HepG2 (cell line): ENCODE results near the gene GADD45A. TPM values are rescaled to one million over a fixed set of nuclear protein-coding genes. Genes with fewer than 3 reads are reported as not detected.

Experiments
- ATAC-seq: fragments of 200-7000 bp; cut with Tn5 transposase; 3 replicates; pipeline ENCODE4 v1.9.1; 2020; ENCODE audit warnings: mild to moderate bottlenecking, moderate library complexity
- BruUV-seq: library from RNA; stranded (reverse); fragments of 400-500 nt; replicated peaks from 2 replicates; lab custom pipeline; 2021; lab: Mats Ljungman, UMichigan
- CTCF ChIA-PET: fragments of 300-600 bp; formaldehyde crosslinking; extraction: SDS; loops from one replicate; lab custom pipeline; 2021; ENCODE audit warnings: low total read pairs, inconsistent platforms, low intra/inter-chr PET ratio; lab: Yijun Ruan, JAX
- POLR2A ChIA-PET: fragments of 350-600 bp; sonication (Branson Sonifier 250); formaldehyde crosslinking; loops from one replicate; lab custom pipeline; 2020; ENCODE audit warnings: antibody characterized with exemption, inconsistent platforms; lab: Yijun Ruan, JAX
- DNase-seq: peaks from one replicate; pipeline ENCODE4 v3.0.0-alpha.2; 2015; ENCODE audit warnings: low spot score
- FAIRE-seq: peaks from 3 replicates; lab custom pipeline; 2011; peaks lifted over from hg19 to GRCh38; lab: Jason Lieb, UNC
- H2AFZ ChIP-seq: one replicate; pipeline ENCODE4 v1.6.1; 2011; ENCODE audit warnings: low read length, inconsistent platforms
- H3K27ac ChIP-seq: fragments of 300-600 bp; 3 replicates; pipeline ENCODE4 v1.8.0; 2011; ENCODE audit warnings: mixed run types, mild to moderate bottlenecking, mixed read lengths, low read length, inconsistent platforms; ENCODE audit not compliant: insufficient read depth; ENCODE audit errors: extremely low read length
- H3K27me3 ChIP-seq, 2 experiments: fragments of 200-600 bp in 1 of 2; 2 replicates in 1 of 2; 3 replicates in 1 of 2; pipeline versions ENCODE4 v1.6.0 to v1.8.0; 2011; ENCODE audit warnings: low read length in 2 of 2, mild to moderate bottlenecking in 2 of 2, moderate library complexity in 2 of 2, inconsistent platforms in 1 of 2; ENCODE audit not compliant: insufficient read depth in 2 of 2, control insufficient read depth in 1 of 2
- H3K36me3 ChIP-seq, 2 experiments: fragments of 200-600 bp in 1 of 2; replicated peaks in 1 of 2; 2 replicates in 1 of 2; 3 replicates in 1 of 2; pipeline versions ENCODE4 v1.5.1 to v1.8.0; 2011; ENCODE audit warnings: low read length in 2 of 2, inconsistent platforms in 1 of 2; ENCODE audit not compliant: insufficient read depth in 2 of 2, control insufficient read depth in 1 of 2
- H3K4me1 ChIP-seq: 2 replicates; pipeline ENCODE4 v1.5.1; 2012; ENCODE audit warnings: low read length, inconsistent platforms; ENCODE audit not compliant: insufficient read depth
- H3K4me2 ChIP-seq: 2 replicates; pipeline ENCODE4 v1.6.0; 2011; ENCODE audit warnings: low read depth, low read length, inconsistent platforms
- H3K4me3 ChIP-seq, 3 experiments: fragments of 200-600 bp in 1 of 3; sonication (generic), shearing (Covaris generic) in 1 of 3; replicated peaks in 1 of 3; 2 replicates each; pipeline ENCODE4 v1.5.1; 2011 to 2016; ENCODE audit warnings: low read length in 3 of 3, inconsistent platforms in 2 of 3, low read depth in 2 of 3, mild to moderate bottlenecking in 2 of 3, control low read depth in 1 of 3, mixed read lengths in 1 of 3; ENCODE audit not compliant: insufficient read depth in 1 of 3
- H3K79me2 ChIP-seq: one replicate; pipeline ENCODE4 v1.6.1; 2011; ENCODE audit warnings: low read length, inconsistent platforms; ENCODE audit not compliant: insufficient read depth
- H3K9ac ChIP-seq: 2 replicates; pipeline ENCODE4 v1.6.0; 2011; ENCODE audit warnings: mild to moderate bottlenecking, low read depth, low read length, inconsistent platforms; ENCODE audit not compliant: insufficient read depth
- H3K9me3 ChIP-seq: 2 replicates; pipeline ENCODE4 v1.5.1; 2012; ENCODE audit warnings: mild to moderate bottlenecking, low read length
- H4K20me1 ChIP-seq: 2 replicates; pipeline ENCODE4 v1.6.0; 2011; ENCODE audit warnings: inconsistent platforms, mild to moderate bottlenecking, low read length, moderate library complexity; ENCODE audit not compliant: insufficient read depth
- FOXK1 ChIP-seq: sonication (generic); formaldehyde crosslinking; IDR thresholded peaks from 2 replicates; pipeline ENCODE4 v1.4.0; 2020; ENCODE audit warnings: low read depth, missing genetic modification reagents, borderline replicate concordance
- HNRNPUL1 ChIP-seq: fragments of 200-400 bp; formaldehyde crosslinking; IDR thresholded peaks from 2 replicates; pipeline ENCODE4 v1.6.1; 2017; ENCODE audit warnings: low read depth, mild to moderate bottlenecking, low read length, moderate library complexity
- MAFK ChIP-seq, 2 experiments: IDR thresholded peaks in 1 of 2; conservative IDR thresholded peaks in 1 of 2; 2 replicates each; pipeline ENCODE4 v1.6.1; 2011; ENCODE audit warnings: improper control_type of control experiment in 2 of 2, low read length in 2 of 2
- MZF1 ChIP-seq: sonication (generic); formaldehyde crosslinking; IDR thresholded peaks from 2 replicates; pipeline ENCODE4 v1.8.1; 2023; ENCODE audit warnings: mild to moderate bottlenecking, missing genetic modification reagents, borderline replicate concordance
- NFE2 ChIP-seq: sonication (generic); formaldehyde crosslinking; IDR thresholded peaks from 2 replicates; pipeline ENCODE4 v1.4.0; 2020; ENCODE audit warnings: missing genetic modification reagents
- PCBP1 ChIP-seq: fragments of 200-400 bp; formaldehyde crosslinking; IDR thresholded peaks from 2 replicates; pipeline ENCODE4 v1.6.1; 2017; ENCODE audit warnings: mild to moderate bottlenecking, low read depth, low read length, borderline replicate concordance
- ZNF256 ChIP-seq: sonication (generic); formaldehyde crosslinking; conservative IDR thresholded peaks from 2 replicates; pipeline ENCODE4 v1.4.0; 2020; ENCODE audit warnings: missing genetic modification reagents
- ZNF354B ChIP-seq: sonication (generic); formaldehyde crosslinking; IDR thresholded peaks from 2 replicates; pipeline ENCODE4 v1.8.0; 2022; ENCODE audit warnings: mild to moderate bottlenecking, missing genetic modification reagents
- ZNF850 ChIP-seq: sonication (generic); formaldehyde crosslinking; conservative IDR thresholded peaks from 2 replicates; pipeline ENCODE4 v1.9.0; 2021; ENCODE audit warnings: mild to moderate bottlenecking, missing genetic modification reagents
- ZSCAN20 ChIP-seq: sonication (generic); formaldehyde crosslinking; IDR thresholded peaks from 2 replicates; pipeline ENCODE4 v1.4.0; 2020; ENCODE audit warnings: missing genetic modification reagents, mild to moderate bottlenecking, borderline replicate concordance
- WGBS: methylation state at CpG from one replicate; pipeline ENCODE4 v1.1.6; 2017; ENCODE audit warnings: low lambda C conversion rate; 5-methylcytosine and 5-hydroxymethylcytosine counted together
- in situ Hi-C: cut with HindIII; loops from 2 replicates; pipeline ENCODE4 v1.10.0; 2017; ENCODE audit warnings: low pct_unique_long_range_greater_than_20kb; ENCODE audit not compliant: extremely low pct_ligation_motif_present
- intact Hi-C: fragments of 100-400 bp; cut with micrococcal nuclease; formaldehyde crosslinking; loops from one replicate; pipeline ENCODE4 v1.10.0; 2022; ENCODE audit not compliant: unreplicated experiment
- polyA plus RNA-seq, 8 experiments: library from polyadenylated mRNA; depleted of rRNA in 3 of 8; stranded (reverse) in 7 of 8; unstranded in 1 of 8; fragments of >200 nt; fragmentation: Illumina TruSeq in 4 of 8; extraction: Trizol in 4 of 8; gene quantifications; 2 replicates each; pipeline versions ENCODE4 v1.2.1 to v1.2.3, GENCODE V29; 2011 to 2016; ENCODE audit warnings: low read depth in 4 of 8, missing spikeins in 1 of 8, mixed read lengths in 1 of 8; ENCODE audit not compliant: insufficient read depth in 1 of 8
- total RNA-seq, 5 experiments: library from RNA; depleted of rRNA; stranded (reverse); fragments of >200 nt; fragmentation: Illumina TruSeq; extraction: Trizol; gene quantifications; 2 replicates each; pipeline ENCODE4 v1.2.3, GENCODE V29; 2016; ENCODE audit warnings: low read depth in 1 of 5
- TF ChIP-seq, protein P1 (sequence below): sonication (generic); formaldehyde crosslinking; IDR thresholded peaks from 2 replicates; pipeline ENCODE4 v1.4.0; 2020; ENCODE audit warnings: mild to moderate bottlenecking, missing genetic modification reagents
- TF ChIP-seq, protein P2 (sequence below): fragments of 450-650 bp; IDR thresholded peaks from 2 replicates; pipeline ENCODE4 v1.6.1; 2017; ENCODE audit warnings: mild to moderate bottlenecking
- TF ChIP-seq, protein P3 (sequence below): sonication (generic); formaldehyde crosslinking; conservative IDR thresholded peaks from 2 replicates; pipeline ENCODE4 v1.4.0; 2020; ENCODE audit warnings: missing genetic modification reagents
- TF ChIP-seq, protein P4 (sequence below), 2 experiments: sonication (generic) in 1 of 2; formaldehyde crosslinking in 1 of 2; IDR thresholded peaks; 2 replicates each; pipeline versions ENCODE4 v1.5.1 to v1.6.1; 2011 to 2020; ENCODE audit warnings: borderline replicate concordance in 1 of 2, low read depth in 1 of 2, low read length in 1 of 2, mild to moderate bottlenecking in 1 of 2, missing genetic modification reagents in 1 of 2, moderate library complexity in 1 of 2

GADD45A gene
- total and polyA plus RNA-seq, 2 of the 13 experiments (the other 11 are each of a cell fraction or from before 2014, with no cell fraction given): 33.2 to 46.2 TPM

DNA sequence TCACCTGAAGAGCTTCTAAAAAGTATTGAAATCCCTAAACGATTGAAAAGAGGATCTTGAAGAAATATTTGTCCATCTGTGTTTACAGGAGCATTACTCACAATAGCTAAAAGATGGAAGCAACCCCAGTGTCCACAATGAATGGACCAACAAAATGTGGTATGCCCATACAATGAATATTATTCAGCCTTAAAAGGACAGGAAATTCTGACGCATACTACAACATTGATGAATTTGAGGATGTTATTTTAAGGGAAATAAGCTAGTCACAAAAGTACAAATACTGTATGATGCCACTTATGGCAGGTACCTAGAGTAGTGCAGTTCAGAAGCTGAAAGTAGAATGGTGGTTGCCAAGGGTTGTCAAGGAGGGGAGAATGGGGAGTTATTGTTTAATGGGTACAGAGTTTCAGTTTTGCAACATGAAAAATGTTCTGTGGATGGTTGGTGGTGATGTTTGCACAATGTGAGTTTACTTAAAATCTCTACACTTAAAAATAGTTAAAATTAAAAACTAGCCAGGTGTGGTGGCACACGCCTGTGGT lies 37.1 kb upstream of the GADD45A start:
- H3K4me2 ChIP-seq: no peak overlapping the region
- no peaks in the 10 kb centered on the region for H3K36me3 ChIP-seq
- peaks cover 44% of the 10 kb centered on the region for H3K4me1 ChIP-seq
- ATAC-seq: no peak
- H3K4me3 ChIP-seq: no peak overlapping the region
- in situ Hi-C loops (no loop called here), intact Hi-C loops (loop anchor here (5.0 kb wide), 2 partner anchors 34 to 111 kb away; no protein-coding TSS in a partner anchor)
- no peaks in the 10 kb centered on the region for H3K79me2 ChIP-seq
- H3K9me3 ChIP-seq: no peaks in the 10 kb centered on the region
- no peak overlapping the region for H3K27ac ChIP-seq
- TF ChIP-seq ZNF354B (CRISPR knock-in tag) (no peak), ZNF850 (CRISPR knock-in tag) (no peak), ZSCAN20 (CRISPR knock-in tag) (no peak), PCBP1 (no peak), ZNF256 (CRISPR knock-in tag) (no peak), HNRNPUL1 (no peak), MAFK (conservative IDR thresholded peaks at IDR 0.05 in 1 of 2, IDR thresholded peaks at IDR 0.05 in 1 of 2; ENCODE audit: low read length in 2 of 2) (no peak), NFE2 (no peak), MZF1 (CRISPR knock-in tag) (no peak), FOXK1 (CRISPR knock-in tag) (no peak)
- TF ChIP-seq, protein P1, sequence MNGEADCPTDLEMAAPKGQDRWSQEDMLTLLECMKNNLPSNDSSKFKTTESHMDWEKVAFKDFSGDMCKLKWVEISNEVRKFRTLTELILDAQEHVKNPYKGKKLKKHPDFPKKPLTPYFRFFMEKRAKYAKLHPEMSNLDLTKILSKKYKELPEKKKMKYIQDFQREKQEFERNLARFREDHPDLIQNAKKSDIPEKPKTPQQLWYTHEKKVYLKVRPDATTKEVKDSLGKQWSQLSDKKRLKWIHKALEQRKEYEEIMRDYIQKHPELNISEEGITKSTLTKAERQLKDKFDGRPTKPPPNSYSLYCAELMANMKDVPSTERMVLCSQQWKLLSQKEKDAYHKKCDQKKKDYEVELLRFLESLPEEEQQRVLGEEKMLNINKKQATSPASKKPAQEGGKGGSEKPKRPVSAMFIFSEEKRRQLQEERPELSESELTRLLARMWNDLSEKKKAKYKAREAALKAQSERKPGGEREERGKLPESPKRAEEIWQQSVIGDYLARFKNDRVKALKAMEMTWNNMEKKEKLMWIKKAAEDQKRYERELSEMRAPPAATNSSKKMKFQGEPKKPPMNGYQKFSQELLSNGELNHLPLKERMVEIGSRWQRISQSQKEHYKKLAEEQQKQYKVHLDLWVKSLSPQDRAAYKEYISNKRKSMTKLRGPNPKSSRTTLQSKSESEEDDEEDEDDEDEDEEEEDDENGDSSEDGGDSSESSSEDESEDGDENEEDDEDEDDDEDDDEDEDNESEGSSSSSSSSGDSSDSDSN (CRISPR knock-in tag): no peak
- TF ChIP-seq, protein P2, sequence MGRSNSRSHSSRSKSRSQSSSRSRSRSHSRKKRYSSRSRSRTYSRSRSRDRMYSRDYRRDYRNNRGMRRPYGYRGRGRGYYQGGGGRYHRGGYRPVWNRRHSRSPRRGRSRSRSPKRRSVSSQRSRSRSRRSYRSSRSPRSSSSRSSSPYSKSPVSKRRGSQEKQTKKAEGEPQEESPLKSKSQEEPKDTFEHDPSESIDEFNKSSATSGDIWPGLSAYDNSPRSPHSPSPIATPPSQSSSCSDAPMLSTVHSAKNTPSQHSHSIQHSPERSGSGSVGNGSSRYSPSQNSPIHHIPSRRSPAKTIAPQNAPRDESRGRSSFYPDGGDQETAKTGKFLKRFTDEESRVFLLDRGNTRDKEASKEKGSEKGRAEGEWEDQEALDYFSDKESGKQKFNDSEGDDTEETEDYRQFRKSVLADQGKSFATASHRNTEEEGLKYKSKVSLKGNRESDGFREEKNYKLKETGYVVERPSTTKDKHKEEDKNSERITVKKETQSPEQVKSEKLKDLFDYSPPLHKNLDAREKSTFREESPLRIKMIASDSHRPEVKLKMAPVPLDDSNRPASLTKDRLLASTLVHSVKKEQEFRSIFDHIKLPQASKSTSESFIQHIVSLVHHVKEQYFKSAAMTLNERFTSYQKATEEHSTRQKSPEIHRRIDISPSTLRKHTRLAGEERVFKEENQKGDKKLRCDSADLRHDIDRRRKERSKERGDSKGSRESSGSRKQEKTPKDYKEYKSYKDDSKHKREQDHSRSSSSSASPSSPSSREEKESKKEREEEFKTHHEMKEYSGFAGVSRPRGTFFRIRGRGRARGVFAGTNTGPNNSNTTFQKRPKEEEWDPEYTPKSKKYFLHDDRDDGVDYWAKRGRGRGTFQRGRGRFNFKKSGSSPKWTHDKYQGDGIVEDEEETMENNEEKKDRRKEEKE: no peak
- TF ChIP-seq, protein P3, sequence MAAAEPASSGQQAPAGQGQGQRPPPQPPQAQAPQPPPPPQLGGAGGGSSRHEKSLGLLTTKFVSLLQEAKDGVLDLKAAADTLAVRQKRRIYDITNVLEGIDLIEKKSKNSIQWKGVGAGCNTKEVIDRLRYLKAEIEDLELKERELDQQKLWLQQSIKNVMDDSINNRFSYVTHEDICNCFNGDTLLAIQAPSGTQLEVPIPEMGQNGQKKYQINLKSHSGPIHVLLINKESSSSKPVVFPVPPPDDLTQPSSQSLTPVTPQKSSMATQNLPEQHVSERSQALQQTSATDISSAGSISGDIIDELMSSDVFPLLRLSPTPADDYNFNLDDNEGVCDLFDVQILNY (CRISPR knock-in tag): no peak
- TF ChIP-seq, protein P4, sequence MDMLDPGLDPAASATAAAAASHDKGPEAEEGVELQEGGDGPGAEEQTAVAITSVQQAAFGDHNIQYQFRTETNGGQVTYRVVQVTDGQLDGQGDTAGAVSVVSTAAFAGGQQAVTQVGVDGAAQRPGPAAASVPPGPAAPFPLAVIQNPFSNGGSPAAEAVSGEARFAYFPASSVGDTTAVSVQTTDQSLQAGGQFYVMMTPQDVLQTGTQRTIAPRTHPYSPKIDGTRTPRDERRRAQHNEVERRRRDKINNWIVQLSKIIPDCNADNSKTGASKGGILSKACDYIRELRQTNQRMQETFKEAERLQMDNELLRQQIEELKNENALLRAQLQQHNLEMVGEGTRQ (IDR thresholded peaks at IDR 0.05; ENCODE audit: low read depth, low read length): no peak
- TF ChIP-seq, protein P4 (CRISPR knock-in tag; IDR thresholded peaks at IDR 0.05; ENCODE audit: borderline replicate concordance): no peak
- H3K27me3 ChIP-seq: no peaks in the 10 kb centered on the region
- no TSS peak for BruUV-seq
- WGBS: 53% methylated on average over 3 of the region's 3 CpGs
- CTCF ChIA-PET: no interaction called here
- no peak overlapping the region for H3K9ac ChIP-seq
- H4K20me1 ChIP-seq: no peaks in the 10 kb centered on the region
- DNase-seq: no peak
- no peak overlapping the region for H2AFZ ChIP-seq
- POLR2A ChIA-PET: interaction anchor here (1.0 kb wide), 1 partner anchor 37 kb away, joined by 4 read pairs; the partner anchor contains the start of gene GADD45A
- no peak for FAIRE-seq
